CD14-positive monocyte (primary cell): ENCODE results near the gene ABCC4. TPM values are rescaled to one million over a fixed set of nuclear protein-coding genes. Genes with fewer than 3 reads are reported as not detected.

Source experiments
- DNase-seq, 3 donors: peaks; one replicate each; pipeline ENCODE4 v3.0.0-alpha.2; 2011 to 2022
- H2AFZ ChIP-seq: 2 replicates; pipeline ENCODE4 v1.6.0; 2012; ENCODE audit warnings: mild to moderate bottlenecking, low read depth, low read length, inconsistent platforms; ENCODE audit not compliant: insufficient read depth, poor library complexity, severe bottlenecking
- H3K27ac ChIP-seq, 2 donors: 1 replicate in 1 of 2; 2 replicates in 1 of 2; pipeline ENCODE4 v1.5.1; 2012 to 2013; ENCODE audit warnings: low read length in 2 of 2, control low read depth in 1 of 2, inconsistent platforms in 1 of 2, low read depth in 1 of 2, mild to moderate bottlenecking in 1 of 2
- H3K27me3 ChIP-seq, 2 donors: one replicate each; pipeline versions ENCODE4 v1.6.0 to v1.6.1; 2011 to 2013; ENCODE audit warnings: low read length in 2 of 2; ENCODE audit not compliant: control insufficient read depth in 2 of 2, insufficient read depth in 2 of 2
- H3K36me3 ChIP-seq, 2 donors: replicated peaks in 1 of 2; 1 replicate in 1 of 2; 2 replicates in 1 of 2; pipeline versions ENCODE4 v1.5.1 to v1.6.1; 2012 to 2013; ENCODE audit warnings: low read length in 2 of 2, control low read depth in 1 of 2, inconsistent platforms in 1 of 2, mild to moderate bottlenecking in 1 of 2; ENCODE audit not compliant: insufficient read depth in 2 of 2, control insufficient read depth in 1 of 2
- H3K4me1 ChIP-seq, 2 donors: 1 replicate in 1 of 2; 2 replicates in 1 of 2; pipeline versions ENCODE4 v1.5.1 to v1.6.1; 2012 to 2013; ENCODE audit warnings: low read length in 2 of 2, control low read depth in 1 of 2, inconsistent platforms in 1 of 2, mild to moderate bottlenecking in 1 of 2, moderate library complexity in 1 of 2; ENCODE audit not compliant: insufficient read depth in 2 of 2, control insufficient read depth in 1 of 2
- H3K4me2 ChIP-seq: replicated peaks from 2 replicates; pipeline ENCODE3; 2012; ENCODE audit warnings: low read length, moderate library complexity, mild to moderate bottlenecking; ENCODE audit not compliant: poor library complexity, severe bottlenecking; ENCODE audit errors: extremely low read depth
- H3K4me3 ChIP-seq, 3 experiments: fragments of 200-600 bp in 1 of 3; sonication (generic) in 1 of 3; replicated peaks in 1 of 3; 1 replicate in 2 of 3; 2 replicates in 1 of 3; pipeline ENCODE4 v1.5.1; 2011 to 2013; ENCODE audit warnings: low read length in 3 of 3, mild to moderate bottlenecking in 3 of 3, control low read depth in 2 of 3, low read depth in 2 of 3, inconsistent platforms in 1 of 3, moderate library complexity in 1 of 3
- H3K79me2 ChIP-seq: 2 replicates; pipeline ENCODE4 v1.6.0; 2012; ENCODE audit warnings: mild to moderate bottlenecking, control low read depth, inconsistent platforms, low read length, moderate library complexity; ENCODE audit not compliant: insufficient read depth
- H3K9ac ChIP-seq: 2 replicates; pipeline ENCODE4 v1.6.0; 2017; ENCODE audit warnings: low read length, mild to moderate bottlenecking; ENCODE audit not compliant: insufficient read depth, poor library complexity, severe bottlenecking
- H3K9me3 ChIP-seq, 2 donors: replicated peaks in 1 of 2; 1 replicate in 1 of 2; 2 replicates in 1 of 2; pipeline versions ENCODE4 v1.5.1 to v1.6.1; 2012 to 2013; ENCODE audit warnings: low read length in 2 of 2, control low read depth in 1 of 2; ENCODE audit not compliant: control insufficient read depth in 1 of 2, insufficient read depth in 1 of 2
- H4K20me1 ChIP-seq: 2 replicates; pipeline ENCODE4 v1.6.0; 2012; ENCODE audit warnings: mild to moderate bottlenecking, low read length, control low read depth, moderate library complexity; ENCODE audit not compliant: insufficient read depth
- H3K27ac Mint-ChIP-seq, 7 donors: one replicate each; pipeline ENCODE4 v1.8.0; 2020; ENCODE audit warnings: mild to moderate bottlenecking in 7 of 7, mixed read lengths in 7 of 7, moderate library complexity in 6 of 7, inconsistent platforms in 2 of 7
- H3K27me3 Mint-ChIP-seq, 3 donors: one replicate each; pipeline ENCODE4 v1.8.0; 2021 to 2022; ENCODE audit warnings: low read depth in 3 of 3, mild to moderate bottlenecking in 3 of 3, mixed read lengths in 3 of 3, moderate library complexity in 3 of 3, inconsistent platforms in 1 of 3
- H3K36me3 Mint-ChIP-seq, 2 donors: one replicate each; pipeline ENCODE4 v1.8.0; 2020; ENCODE audit warnings: mixed read lengths in 2 of 2, inconsistent platforms in 1 of 2, mild to moderate bottlenecking in 1 of 2
- H3K4me1 Mint-ChIP-seq: one replicate; pipeline ENCODE4 v1.8.0; 2020; ENCODE audit warnings: mild to moderate bottlenecking, mixed read lengths
- H3K4me3 Mint-ChIP-seq, 2 donors: one replicate each; pipeline ENCODE4 v1.8.0; 2020; ENCODE audit warnings: mild to moderate bottlenecking in 2 of 2, mixed read lengths in 2 of 2, moderate library complexity in 1 of 2
- H3K9me3 Mint-ChIP-seq, 7 donors: one replicate each; pipeline ENCODE4 v1.8.0; 2020 to 2022; ENCODE audit warnings: mixed read lengths in 7 of 7, mild to moderate bottlenecking in 6 of 7, moderate library complexity in 6 of 7, inconsistent platforms in 2 of 7
- CTCF ChIP-seq: fragments of 200-600 bp; IDR thresholded peaks from one replicate; pipeline ENCODE4 v1.8.0; 2022; ENCODE audit warnings: antibody characterized with exemption, mild to moderate bottlenecking
- WGBS: methylation state at CpG from one replicate; pipeline ENCODE4 v1.1.5; 2013; ENCODE audit warnings: missing lambda C conversion rate; ENCODE audit not compliant: insufficient coverage; 5-methylcytosine and 5-hydroxymethylcytosine counted together
- intact Hi-C, 2 donors: fragments of 100-400 bp; cut with micrococcal nuclease; formaldehyde crosslinking; loops; one replicate each; pipeline versions ENCODE4 v1.15.0 to v1.15.1; 2023
- polyA plus RNA-seq, 3 donors: library from polyadenylated mRNA; depleted of rRNA in 1 of 3; unstranded in 2 of 3; stranded (reverse) in 1 of 3; fragments of 300-500 nt in 2 of 3; fragments of >200 nt in 1 of 3; fragmentation: Illumina TruSeq in 2 of 3; gene quantifications; 1 replicate in 2 of 3; 2 replicates in 1 of 3; pipeline ENCODE4 v1.2.3, GENCODE V29; 2012 to 2021

The ABCC4 gene
- polyA plus RNA-seq, 3 donors = 0.96 to 2.5 (median 1.7) TPM

GRCh38 chr13:95083066-95083465, 218.2 kb downstream of the ABCC4 start:
- no peak overlapping the region for H3K4me2 ChIP-seq
- H4K20me1 ChIP-seq = no peaks in the 10 kb centered on the region
- Mint-ChIP-seq H3K4me3 (no peak overlapping the region), H3K9me3 (peaks cover 0 to 2% (median 0%) of the 10 kb centered on the region in 7 donors), H3K36me3 (peaks cover 0 to 3% of the 10 kb centered on the region in 2 donors), H3K27ac (no peak overlapping the region), H3K27me3 (no peaks in the 10 kb centered on the region), H3K4me1 (peaks cover 6% of the 10 kb centered on the region)
- no peaks in the 10 kb centered on the region for H3K27me3 ChIP-seq
- intact Hi-C loops = no loop called here
- H3K79me2 ChIP-seq = no peaks in the 10 kb centered on the region
- no peaks in the 10 kb centered on the region for H3K4me1 ChIP-seq
- H3K9ac ChIP-seq = no peak overlapping the region
- DNase-seq = no peak
- TF ChIP-seq CTCF = no peak
- no peaks in the 10 kb centered on the region for H3K9me3 ChIP-seq
- WGBS = 67% methylated on average over 1 of the region's 7 CpGs
- no peak overlapping the region for H3K27ac ChIP-seq
- H3K4me3 ChIP-seq = no peak overlapping the region
- no peaks in the 10 kb centered on the region for H3K36me3 ChIP-seq
- H2AFZ ChIP-seq = no peak overlapping the region

DNA sequence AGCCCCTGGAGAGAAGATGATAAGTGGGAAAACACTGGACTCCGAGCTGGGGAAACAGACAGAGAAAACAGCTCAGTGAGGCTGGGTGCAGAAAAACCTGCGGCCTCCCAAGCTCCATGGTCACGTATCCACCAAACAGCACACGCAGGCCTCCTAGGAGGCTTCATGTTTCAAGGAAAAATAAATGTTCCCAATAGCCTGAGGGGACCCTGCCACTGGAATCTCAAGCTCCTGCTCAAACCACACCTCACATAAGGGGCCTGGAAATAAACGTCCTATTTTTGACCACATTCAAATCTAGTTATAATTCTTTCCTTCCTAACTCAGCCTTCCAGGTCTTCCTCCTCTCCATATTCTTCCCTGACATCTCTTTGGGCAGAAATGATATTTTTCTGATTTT, 225.7 kb downstream of the ABCC4 start:
- peaks cover 0 to 5% (median 1%) of the 10 kb centered on the region in 7 donors for H3K9me3 Mint-ChIP-seq
- no peaks in the 10 kb centered on the region for H3K79me2 ChIP-seq
- no peaks in the 10 kb centered on the region for H3K4me1 Mint-ChIP-seq
- intact Hi-C loops = no loop called here
- H3K4me3 ChIP-seq = no peak overlapping the region
- peaks cover 0 to 2% (median 0%) of the 10 kb centered on the region in 3 donors for H3K27me3 Mint-ChIP-seq
- H3K27me3 ChIP-seq = no peaks in the 10 kb centered on the region
- no peaks in the 10 kb centered on the region for H3K9me3 ChIP-seq
- no peak overlapping the region for H3K4me2 ChIP-seq
- H3K36me3 Mint-ChIP-seq = peaks cover 14 to 26% of the 10 kb centered on the region in 2 donors
- H3K27ac Mint-ChIP-seq = no peak overlapping the region
- H3K36me3 ChIP-seq = peaks cover 0 to 7% of the 10 kb centered on the region in 2 donors
- no peaks in the 10 kb centered on the region for H4K20me1 ChIP-seq
- H3K9ac ChIP-seq = no peak overlapping the region
- no peaks in the 10 kb centered on the region for H3K4me1 ChIP-seq
- H2AFZ ChIP-seq = no peak overlapping the region
- 98% methylated on average over 4 of the region's 5 CpGs for WGBS
- H3K4me3 Mint-ChIP-seq = no peak overlapping the region
- TF ChIP-seq CTCF = no peak
- no peak for DNase-seq
- no peak overlapping the region for H3K27ac ChIP-seq
